WI38 (cell line): Measurements from ENCODE around the gene TTLL1.
A peak's percentile ranks its signal among the peaks of the same experiment; 100 is the strongest.

Experiments used
- H3K4me3 ChIP-seq: 2 replicates; pipeline ENCODE4 v1.5.1; 2011; ENCODE audit warnings: low read depth, mild to moderate bottlenecking, control low read depth, low read length
- CTCF ChIP-seq: IDR thresholded peaks from 2 replicates; pipeline ENCODE4 v1.5.1; 2012; ENCODE audit warnings: low read depth, mild to moderate bottlenecking, control low read depth, low read length

TTLL1 gene

GRCh38 chr22:42992092-42992491, 97.1 kb downstream of the TTLL1 start:
- no peak overlapping the region for H3K4me3 ChIP-seq
- TF ChIP-seq CTCF: no peak

GRCh38 chr22:42991010-42991651, 98.1 kb downstream of the TTLL1 start:
- no peak overlapping the region for H3K4me3 ChIP-seq
- no peak for TF ChIP-seq CTCF

GRCh38 chr22:42990131-42990838, 98.9 kb downstream of the TTLL1 start:
- peak; percentile 36; the same call in 1 of the 2 replicates for TF ChIP-seq CTCF
- no peak overlapping the region for H3K4me3 ChIP-seq
